ENCODE results near the gene PKD1.

GRCh38 chr16:2066139-2066538 lies 69.6 kb downstream of the PKD1 start:
- TF ChIP-seq CTCF (IDR thresholded peaks at IDR 0.05) = no peak
- TF ChIP-seq POLR2AphosphoS5 (IDR thresholded peaks at IDR 0.05) = no peak
